Measurements from ENCODE around the gene KCNS1.
"Not testable (repeated sequence)": the region's sequence is repeated elsewhere in the genome, so short reads cannot be mapped to it uniquely, and the experiment has no call there.

Gene KCNS1

DNA sequence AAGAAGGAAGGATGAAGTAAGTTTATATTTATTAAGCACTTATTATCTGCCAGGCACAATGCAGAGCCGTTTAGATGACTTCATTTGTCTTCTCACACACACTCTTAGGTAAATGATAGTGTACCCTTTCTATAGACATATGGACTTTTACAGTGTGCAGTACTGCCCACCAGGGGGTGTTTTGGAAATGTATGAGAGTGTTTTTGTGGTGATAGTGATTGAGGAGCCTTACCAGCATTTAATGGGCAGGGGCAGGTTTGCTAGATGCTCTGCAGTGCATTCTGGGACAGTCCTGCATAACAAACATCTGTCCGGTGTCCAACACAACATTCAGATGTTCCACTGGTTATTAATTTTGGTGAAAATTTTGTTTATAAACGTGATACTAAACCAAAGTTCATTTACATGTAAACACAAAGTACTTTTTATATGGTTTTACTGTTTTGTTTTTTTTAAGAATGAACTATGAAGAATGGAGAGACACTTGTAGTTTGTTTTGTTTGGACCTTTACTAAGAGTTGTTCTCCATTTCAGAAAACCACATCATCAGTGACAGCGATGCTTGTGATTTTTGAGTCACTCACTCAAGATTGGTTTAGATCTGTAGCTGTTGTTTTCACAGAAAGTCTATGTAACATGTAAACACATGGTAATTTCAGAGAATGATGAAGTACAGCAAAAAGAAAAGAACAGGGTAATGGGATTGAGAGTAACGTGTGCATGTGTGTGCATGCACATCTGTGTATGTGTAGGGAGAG, 19.9 kb downstream of the KCNS1 start:
- no peak for DNase-seq (ENCODE audit: low read depth)

DNA sequence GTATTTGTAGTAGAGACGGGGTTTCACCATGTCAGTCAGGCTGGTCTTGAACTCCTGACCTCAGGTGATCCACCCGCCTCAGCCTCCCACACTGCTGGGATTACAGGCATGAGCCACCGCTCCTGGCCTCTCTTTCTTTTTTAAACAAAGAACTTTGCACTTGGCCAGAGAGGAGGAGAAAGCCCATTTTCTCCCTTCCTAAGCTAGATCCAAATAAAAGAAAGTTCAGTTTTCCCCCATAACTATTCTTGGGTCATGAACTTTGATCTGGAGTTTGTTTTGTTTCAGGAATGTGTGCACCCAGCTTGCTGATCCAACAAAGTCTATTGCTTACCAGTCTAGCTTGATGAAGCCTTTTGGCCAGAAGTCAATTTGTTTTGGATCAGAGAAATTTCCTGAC, 23.4 kb downstream of the KCNS1 start:
- no peak for DNase-seq (ENCODE audit: low read depth)

DNA sequence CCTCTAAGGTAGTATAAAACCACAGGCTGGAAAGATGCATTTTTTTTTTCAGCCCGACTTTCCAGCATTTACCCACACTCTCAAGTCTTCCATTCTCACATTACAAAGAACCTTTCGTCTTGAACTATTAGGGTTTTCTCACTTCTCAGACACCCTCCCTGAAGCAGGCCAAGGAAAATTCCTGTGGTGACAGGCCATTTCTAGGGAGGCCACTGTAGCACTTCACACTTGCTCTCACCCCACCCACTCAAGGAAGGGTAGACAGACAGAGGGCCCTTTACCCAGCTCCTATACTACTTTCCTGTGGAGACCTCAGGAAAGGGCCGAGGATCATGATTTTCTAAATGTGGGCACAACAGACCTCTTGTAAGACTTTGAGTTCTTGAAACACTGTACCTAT, 27.7 kb downstream of the KCNS1 start:
- no peak for DNase-seq (ENCODE audit: low read depth)

DNA sequence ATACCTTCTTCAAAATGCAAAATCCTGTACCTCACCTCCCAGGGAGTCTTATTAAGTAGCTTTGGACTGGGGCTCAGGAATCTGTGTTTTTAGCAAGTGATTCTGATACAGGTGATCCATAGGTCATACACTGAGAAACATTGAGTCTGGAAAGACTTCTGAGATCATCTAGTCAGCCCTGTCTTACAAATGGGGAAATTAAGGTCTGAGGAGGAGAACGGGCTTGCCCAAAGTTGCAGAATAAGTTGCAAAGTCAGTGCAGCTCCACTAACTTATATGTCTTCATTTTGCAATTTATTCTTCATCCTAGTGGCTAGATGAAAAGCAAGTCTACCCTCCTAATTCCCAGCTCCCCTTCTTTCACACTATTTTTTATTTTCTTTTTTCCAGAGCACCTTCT, 28.9 kb downstream of the KCNS1 start:
- DNase-seq (ENCODE audit: low read depth) = no peak

DNA sequence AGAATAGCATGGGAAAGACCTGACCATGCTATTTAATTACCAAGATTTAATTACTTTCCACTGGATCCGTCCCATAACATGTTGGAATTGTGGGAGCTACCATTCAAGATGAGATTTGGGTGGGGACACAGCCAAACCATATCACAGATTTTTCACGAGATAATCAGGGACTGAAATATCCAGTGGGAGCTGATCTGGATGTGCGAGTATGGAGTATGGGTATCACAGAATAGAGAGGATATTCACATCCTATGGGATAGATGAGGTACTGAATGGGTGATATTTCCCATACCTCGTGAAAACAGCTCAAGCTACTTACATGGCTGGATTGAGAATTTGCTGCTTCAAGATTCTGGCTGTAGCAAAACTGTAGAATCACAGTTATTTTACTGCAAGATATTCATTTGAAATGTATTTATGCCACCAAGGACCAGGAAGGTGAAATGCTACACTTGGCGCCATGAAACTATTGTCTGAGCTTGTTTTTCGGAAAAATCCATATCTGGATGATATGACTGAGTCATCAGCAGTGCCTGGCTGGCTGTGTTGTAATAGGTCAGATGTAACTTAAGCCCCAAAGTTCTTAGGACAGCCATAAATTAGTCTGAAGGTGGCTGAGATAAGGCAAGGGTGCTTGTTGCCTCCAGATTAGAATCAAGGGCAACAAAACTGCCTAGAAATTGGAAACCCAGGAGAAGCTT, 29.8 kb downstream of the KCNS1 start:
- DNase-seq (ENCODE audit: low read depth) = peak; percentile 96

DNA sequence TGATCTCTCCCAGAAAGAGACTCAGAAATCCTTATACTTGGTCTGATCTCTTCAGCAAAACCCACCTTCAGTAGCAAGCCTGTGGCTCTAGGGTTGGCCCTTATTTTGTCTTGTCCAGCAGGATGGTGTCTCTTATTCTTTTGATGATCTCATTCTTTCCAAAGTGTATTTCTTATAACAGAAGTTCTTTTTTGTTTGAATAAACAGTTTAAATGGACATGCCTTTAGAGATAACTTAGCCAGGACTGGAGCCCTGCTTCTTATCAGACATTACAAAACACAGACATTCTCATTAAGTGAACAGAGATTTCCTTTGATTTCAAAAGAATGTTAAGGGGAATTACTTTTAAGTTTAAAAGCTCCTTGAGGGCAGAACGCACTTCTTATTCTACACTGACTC, 31.7 kb downstream of the KCNS1 start:
- DNase-seq (ENCODE audit: low read depth) = peak; percentile 91

DNA sequence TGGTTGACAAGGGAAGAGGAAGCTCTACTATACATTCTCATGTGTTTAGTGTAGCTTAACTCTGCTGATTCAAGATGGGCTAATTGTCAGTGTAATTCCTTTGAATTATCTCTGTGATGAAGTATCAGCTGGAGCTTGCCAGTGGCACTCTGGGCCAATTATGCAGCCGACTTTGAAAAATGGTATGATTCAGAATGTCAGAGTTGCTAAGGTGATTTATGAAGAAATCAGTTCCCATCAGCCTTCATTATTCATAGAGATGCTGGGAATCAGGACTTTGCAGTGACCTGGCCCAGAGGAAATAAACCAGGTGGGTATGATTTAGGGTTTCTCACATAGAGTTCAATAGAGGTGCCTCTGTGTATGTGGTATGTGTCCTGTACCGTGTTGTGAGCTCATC, 33.4 kb downstream of the KCNS1 start:
- peak; percentile 81 for DNase-seq (ENCODE audit: low read depth)

DNA sequence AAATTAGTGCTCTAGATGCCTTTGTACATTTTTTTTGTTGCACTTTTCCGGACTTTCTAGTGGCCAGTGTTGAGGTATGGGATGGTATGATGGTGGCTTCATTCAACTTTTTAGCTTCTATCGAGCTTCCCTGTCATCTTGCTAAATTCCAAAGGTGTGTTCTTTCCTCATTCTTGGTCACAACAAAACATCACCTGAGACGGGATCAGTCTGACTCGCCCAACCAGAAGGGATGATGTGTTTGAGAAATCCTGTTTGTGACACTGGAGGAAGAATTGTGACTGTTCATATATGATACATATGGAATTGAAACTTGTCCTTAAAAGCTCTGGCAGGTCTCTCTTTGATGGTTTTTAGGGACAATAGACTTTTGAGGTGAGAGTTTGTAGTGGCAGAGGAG, 33.8 kb downstream of the KCNS1 start:
- DNase-seq (ENCODE audit: low read depth) = no peak

DNA sequence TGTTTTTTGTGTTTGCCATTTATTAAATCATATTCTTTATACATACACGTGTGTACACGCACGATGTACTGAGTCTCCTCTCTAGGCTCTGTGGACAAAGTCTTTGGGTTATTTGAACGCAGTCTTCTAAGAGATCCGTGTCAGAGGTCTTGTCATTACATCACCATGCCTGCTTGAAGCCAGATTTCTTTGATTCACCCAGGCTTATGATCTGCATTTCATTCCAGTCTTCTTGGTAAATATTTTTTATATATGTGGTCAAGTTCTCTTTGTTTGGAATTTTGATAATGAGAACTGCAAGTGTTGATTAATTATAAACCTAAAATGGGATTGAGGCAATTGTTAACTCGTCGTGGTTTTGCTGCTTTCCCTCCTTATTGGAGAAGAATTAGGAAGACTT, 34.6 kb downstream of the KCNS1 start:
- DNase-seq (ENCODE audit: low read depth) = peak; percentile 90

DNA sequence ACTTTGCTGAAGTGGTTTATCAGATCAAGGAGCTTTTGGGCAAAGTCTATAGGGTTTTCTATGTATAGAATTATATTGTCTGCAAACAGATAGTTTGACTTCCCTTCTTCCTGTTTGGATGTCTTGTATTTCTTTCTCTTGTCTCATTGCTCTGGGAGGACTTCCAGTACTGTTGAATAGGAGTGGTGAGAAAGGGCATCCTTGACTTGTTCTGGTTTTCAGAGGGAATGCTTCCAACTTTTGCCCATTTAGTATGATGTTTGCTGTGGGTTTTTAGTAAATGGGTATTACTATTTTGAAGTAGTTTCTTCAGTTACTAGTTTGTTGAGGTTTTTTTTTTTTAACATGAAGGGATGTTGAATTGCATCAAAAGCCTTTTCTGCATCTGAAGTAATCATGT, 36.1 kb downstream of the KCNS1 start:
- DNase-seq (ENCODE audit: low read depth) = no peak

DNA sequence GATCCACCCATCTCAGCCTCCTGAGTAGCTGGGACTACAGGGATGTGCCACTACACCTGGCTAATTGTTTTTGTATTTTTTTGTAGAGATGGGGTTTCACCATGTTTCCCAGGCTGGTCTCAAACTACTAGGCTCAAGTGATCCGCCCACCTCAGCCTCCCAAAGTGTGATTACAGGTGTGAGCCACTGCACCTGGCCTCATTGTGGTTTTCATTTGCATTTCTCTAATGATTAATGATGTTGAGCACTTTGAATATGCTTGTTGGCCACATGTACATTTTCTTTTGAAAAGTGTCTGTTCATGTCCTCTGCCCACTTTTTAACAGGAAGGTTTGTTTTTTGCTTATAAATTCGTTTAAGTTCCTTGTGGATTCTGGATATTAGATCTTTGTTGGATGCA, 37.8 kb downstream of the KCNS1 start:
- not testable (repeated sequence) for DNase-seq (ENCODE audit: low read depth)

DNA sequence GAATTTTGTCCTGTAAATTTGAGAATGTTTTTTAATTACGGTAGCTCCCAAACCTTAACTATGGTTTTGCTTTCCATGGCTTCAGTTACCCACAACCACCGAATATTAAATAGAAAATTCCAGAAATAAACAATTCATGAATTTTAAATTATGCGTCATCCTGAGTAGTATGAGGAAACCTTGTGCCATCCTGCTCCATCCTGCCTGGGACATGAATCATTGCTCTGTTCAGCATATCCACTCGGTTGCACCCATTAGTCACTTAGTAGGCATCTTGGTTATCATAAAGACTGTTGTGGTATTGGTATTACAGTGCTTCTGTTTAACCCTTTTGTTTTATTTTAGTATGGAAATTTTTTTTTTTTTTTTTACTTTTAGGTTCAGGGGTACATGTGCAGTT, 39.7 kb downstream of the KCNS1 start:
- DNase-seq (ENCODE audit: low read depth) = peak; percentile 98

DNA sequence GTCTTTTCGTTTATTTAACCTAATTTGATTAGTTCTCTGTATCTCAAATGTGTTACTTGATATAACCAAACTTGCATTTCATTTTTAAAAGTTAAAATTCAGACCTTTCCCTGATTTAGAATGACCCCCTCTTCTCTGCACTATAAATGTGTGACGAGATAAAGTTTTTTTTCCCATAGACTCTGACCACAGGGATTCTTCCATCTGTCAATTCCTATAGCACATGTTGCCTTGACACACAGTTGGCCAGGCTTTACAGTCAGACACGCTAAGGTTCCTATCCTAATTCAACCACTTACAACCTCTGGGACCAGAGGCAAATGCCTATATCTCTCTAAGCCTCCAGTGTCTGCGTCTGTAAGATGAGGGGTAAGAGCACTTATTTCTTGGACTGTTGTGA, 40.6 kb downstream of the KCNS1 start:
- DNase-seq (ENCODE audit: low read depth) = no peak

DNA sequence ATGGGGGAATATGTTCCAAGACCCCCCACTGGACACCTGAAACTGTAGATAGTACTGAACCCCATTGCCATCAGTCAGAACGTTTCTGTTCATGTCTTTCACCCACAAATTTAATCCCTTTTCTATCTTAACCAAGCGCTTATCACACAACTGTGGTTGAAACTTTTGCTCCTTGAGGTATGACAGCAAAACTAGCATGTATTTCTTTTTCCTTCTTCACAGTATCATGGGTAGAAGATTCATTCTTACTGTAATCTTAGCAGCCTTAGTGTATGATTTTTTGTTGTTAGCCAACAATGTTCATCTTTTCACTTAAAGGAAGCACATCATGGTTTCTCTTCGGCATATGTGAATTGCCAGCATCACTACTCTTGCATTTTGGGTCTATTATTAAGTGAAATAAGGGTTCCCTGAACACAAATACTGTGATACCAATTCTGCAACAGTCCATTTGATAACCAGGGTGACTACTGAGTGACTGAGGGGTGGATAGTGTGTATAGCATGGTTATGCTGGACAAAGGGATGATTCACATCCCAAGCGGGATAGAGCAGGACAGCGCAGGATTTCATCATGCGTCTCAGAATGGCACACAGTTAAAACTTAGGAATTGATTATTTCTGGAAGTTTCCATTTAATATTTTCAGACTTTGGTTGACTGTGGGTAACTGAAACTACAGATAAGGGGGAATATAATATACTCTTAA, 41.8 kb downstream of the KCNS1 start:
- DNase-seq (ENCODE audit: low read depth) = peak; percentile 78

DNA sequence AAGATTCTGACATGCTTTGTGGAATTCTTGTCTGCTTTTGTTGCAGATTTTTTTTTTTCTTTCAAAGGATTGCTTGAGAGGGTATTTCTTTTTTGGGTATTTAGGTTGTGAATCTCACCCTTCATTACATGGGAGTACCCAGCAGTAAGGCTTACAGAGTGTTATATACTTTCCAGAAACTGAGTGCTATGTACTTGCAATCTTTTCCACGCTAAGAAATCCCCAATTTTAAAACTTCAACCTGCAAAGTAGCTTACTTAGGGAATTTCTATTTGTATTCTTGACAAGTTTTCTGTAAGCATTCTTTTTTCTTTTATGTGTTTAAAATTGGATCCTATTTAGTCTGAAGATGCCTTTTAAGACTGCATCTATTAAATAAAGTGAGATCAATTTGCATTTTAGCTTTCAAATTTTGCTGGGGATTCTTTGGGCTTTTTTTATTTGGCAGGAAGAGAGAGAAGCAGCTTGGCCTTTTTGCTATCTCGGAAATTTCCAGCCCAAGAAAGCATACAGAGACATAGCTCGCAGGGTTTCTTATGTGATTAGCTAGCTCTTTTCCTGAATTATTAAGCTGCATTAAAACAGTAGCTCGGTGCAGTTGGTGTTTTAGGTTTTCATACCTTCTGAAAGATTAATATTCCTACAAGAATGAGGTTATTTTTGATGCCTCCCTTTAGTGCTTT, 42.6 kb downstream of the KCNS1 start:
- no peak for DNase-seq (ENCODE audit: low read depth)

DNA sequence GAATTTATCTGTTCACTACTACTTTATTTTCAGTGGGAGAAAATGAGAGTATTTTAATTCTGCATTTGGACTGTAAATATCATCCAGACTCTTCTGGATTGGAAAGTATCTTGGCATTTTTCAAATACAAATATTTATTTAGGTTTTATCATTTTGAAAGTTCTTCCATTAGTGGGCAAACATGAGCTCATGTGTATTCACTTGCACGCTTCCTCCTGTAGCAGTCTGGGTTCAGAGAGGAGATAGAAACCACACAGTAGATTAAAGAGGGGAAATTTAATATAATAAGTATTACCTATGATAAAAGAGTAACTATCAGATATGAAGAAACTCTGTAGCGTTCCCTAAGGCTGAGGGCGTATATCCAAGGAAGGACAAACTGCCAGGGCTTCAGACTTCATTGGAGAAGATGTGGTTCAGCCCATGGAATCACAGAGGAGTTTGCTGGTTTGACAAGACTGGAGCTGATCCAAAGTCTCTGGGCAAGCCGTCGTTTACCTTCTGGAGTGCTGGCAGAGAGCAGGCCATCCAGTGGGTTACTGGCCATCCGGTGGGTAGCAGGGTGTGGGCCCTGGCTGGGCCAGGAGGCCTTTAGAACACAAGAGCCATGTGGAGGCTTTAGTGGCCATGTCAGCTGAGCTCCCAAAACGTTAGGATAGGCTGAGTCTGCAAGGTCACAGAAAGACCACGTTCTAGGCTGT, 44.3 kb downstream of the KCNS1 start:
- DNase-seq (ENCODE audit: low read depth) = no peak

DNA sequence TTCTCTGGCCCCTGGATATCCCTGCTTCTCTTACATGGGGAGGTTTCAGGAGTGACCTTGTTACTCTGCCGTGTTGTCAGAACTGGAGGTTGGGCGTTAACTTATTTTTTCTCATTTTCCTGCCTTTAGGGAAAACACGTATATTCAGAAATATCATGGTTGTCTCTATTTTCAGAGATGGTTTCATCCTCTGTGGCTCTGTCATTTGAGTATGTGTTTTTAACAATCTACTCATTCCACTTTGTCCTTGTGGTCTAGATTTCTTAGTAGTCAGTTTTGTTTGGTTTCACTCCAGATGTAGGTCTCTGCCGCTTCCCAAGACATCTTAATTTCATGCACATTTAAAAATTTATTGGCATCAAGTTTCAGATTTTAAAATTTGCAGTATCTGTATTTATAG, 45.9 kb downstream of the KCNS1 start:
- no peak for DNase-seq (ENCODE audit: low read depth)

DNA sequence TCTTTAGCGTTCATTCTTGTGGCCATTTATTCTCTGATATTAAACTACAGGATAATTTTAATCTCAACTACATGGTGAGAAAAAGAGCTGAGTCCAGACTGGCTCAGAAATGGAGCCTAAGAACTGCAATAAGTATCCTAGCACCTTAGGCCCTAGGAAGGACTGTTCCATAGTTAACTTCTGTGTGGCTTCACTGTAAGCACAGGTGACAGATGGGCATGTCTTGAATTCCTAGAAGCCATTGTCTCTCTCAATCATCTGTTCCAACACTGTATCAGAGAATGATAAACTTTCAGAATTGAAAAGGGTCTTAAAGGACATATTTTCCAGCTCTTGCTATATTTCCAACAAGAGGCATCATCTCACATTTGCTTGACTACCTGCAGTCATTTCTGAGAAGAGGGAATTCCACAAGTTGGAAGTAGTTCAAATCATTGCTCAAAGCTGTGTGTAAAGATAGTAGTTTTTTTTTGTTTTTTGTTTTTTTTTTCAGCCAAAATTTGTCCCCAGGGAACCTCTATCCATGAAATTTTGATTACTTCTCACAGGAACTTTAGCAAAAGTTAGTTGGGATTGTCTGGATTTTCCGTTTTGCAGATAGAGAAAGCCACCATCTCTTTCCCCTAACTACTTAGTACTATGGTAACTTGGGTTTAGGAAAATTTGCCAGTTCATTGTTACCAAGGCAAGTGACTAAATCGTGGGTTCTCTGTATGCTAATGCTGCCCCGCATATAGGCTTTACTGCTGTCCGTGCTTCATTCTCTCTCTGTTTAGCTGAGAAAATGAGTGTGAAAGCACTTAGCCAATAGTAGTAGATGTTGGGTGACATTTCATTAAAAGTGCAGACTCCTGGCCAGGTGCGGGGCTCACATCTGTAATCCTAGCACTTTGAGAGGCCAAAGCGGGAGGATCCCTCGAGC, 47.2 kb downstream of the KCNS1 start:
- DNase-seq (ENCODE audit: low read depth) = no peak

DNA sequence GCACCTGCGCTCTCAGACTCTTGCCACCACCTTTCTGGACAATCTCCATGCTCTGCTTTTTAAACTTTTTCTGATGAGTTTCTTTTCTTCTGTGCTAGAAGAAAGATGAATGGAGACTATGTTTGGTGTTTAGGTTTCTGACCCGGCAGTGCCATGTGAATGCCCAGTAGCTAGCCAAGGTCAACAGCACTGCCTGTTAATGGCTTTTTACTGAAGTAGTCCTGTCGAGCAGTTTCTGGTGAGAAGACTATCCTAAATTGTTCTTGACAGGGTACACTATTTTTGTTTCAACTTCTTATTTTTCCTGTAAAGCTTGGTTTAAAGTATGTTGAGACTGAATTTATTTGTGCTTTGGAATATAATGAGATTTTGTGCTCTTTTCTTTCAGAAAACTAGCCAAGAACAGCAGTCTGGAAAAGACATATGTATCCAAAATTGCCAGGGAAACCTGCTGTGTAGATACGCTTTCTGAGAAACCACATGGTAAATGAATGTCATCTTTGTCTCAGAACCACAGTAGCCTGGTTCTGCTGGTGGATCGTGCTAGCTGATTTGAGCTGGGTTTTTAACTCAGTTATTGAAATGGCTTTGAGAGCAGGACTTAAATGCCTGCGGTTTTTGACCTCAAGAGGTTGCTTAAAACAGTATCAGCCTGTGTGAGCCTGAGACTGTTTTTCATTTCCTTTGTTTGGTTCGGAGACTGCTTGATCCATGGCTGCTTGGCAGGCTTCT, 48.1 kb downstream of the KCNS1 start:
- DNase-seq (ENCODE audit: low read depth) = peak; percentile 72

Data from amniotic epithelial cell (primary cell).